Breast epithelium (tissue), 4 donors: Measurements from ENCODE around the gene CACNA2D3. TPM values are rescaled to one million over a fixed set of nuclear protein-coding genes. Genes with fewer than 3 reads are reported as not detected.

Experiments
- DNase-seq, 2 donors: peaks; one replicate each; pipeline ENCODE4 v3.0.0-alpha.2; 2019; ENCODE audit warnings: low spot score in 2 of 2
- H3K27ac ChIP-seq, 2 donors: fragments of 200-600 bp; sonication (generic) in 1 of 2; one replicate each; pipeline ENCODE4 v1.5.1; 2016 to 2019; ENCODE audit warnings: mild to moderate bottlenecking in 1 of 2
- H3K27me3 ChIP-seq, 2 donors: fragments of 200-600 bp; sonication (generic) in 1 of 2; one replicate each; pipeline versions ENCODE4 v1.5.1 to v1.6.0; 2017 to 2019; ENCODE audit warnings: control low read depth in 1 of 2, mild to moderate bottlenecking in 1 of 2
- H3K36me3 ChIP-seq: fragments of 200-600 bp; one replicate; pipeline ENCODE4 v1.5.1; 2019
- H3K4me1 ChIP-seq, 2 donors: fragments of 200-600 bp; sonication (generic); one replicate each; pipeline ENCODE4 v1.5.1; 2016 to 2019; ENCODE audit warnings: control low read depth in 1 of 2
- H3K4me3 ChIP-seq, 3 donors: fragments of 200-600 bp; sonication (generic); 1 replicate in 2 of 3; 2 replicates in 1 of 3; pipeline ENCODE4 v1.5.1; 2016 to 2019; ENCODE audit warnings: mild to moderate bottlenecking in 3 of 3, moderate library complexity in 2 of 3
- H3K9me3 ChIP-seq, 2 donors: fragments of 200-600 bp; sonication (generic) in 1 of 2; one replicate each; pipeline ENCODE4 v1.5.1; 2016 to 2019; ENCODE audit warnings: control low read depth in 1 of 2
- POLR2A ChIP-seq: fragments of 450-650 bp; IDR thresholded peaks from one replicate; pipeline ENCODE4 v1.6.1; 2016; ENCODE audit warnings: antibody characterized with exemption, mild to moderate bottlenecking, moderate library complexity
- POLR2AphosphoS5 ChIP-seq, 3 donors: sonication (generic); formaldehyde crosslinking; IDR thresholded peaks; one replicate each; pipeline ENCODE4 v1.6.1; 2017; ENCODE audit warnings: antibody characterized with exemption in 3 of 3
- intact Hi-C: fragments of 100-400 bp; cut with DNase I; formaldehyde crosslinking; loops from one replicate; pipeline ENCODE4 v1.15.1; 2023; ENCODE audit warnings: low total_unique reads
- total RNA-seq, 3 donors: library from RNA; depleted of rRNA; stranded (reverse); fragments of >200 nt; gene quantifications; one replicate each; pipeline ENCODE4 v1.1.0, GENCODE V29; 2016
- TF ChIP-seq, protein P1 (sequence below), 3 donors: fragments of 450-650 bp; IDR thresholded peaks; one replicate each; pipeline ENCODE4 v1.5.1; 2016 to 2017; ENCODE audit warnings: antibody characterized with exemption in 3 of 3, mild to moderate bottlenecking in 3 of 3, moderate library complexity in 3 of 3

The CACNA2D3 gene
- total RNA-seq, 3 donors from 2014 or later: 0.59 to 3.4 (median 2.3) TPM

DNA sequence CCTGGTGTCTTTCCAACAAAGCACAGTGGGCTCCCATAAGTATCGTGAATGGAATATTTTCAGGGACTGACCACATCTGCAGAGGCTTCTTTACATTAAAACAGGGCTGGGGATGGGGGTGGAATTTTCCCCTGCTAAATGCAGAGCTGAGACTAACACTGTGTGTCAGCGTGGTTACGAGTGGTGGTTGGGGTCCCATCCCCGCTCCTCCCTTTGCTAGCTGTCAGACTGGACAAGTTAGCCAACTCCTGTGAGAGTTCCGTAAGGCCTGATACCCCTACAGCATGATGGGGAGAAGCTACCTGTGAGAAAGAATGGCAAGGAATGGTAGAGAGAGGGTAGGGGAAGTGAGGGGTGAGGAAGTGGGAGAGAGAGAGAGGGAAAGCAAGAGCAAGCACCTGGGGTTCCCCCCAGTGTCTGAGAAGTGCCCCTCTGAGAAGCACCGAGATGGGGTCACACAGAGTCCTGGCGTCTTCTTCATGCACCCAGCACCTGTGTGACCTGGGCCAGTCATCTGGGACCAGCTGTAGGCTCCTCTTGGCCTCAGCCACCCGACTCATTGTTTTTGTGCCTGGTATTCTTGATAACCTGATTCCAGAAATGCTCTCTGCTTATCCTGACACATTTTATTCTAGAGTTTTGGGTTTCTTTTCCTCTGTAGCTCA lies 395.8 kb downstream of the CACNA2D3 start:
- no peaks in the 10 kb centered on the region for H3K27me3 ChIP-seq
- H3K36me3 ChIP-seq: no peaks in the 10 kb centered on the region
- TF ChIP-seq, protein P1, sequence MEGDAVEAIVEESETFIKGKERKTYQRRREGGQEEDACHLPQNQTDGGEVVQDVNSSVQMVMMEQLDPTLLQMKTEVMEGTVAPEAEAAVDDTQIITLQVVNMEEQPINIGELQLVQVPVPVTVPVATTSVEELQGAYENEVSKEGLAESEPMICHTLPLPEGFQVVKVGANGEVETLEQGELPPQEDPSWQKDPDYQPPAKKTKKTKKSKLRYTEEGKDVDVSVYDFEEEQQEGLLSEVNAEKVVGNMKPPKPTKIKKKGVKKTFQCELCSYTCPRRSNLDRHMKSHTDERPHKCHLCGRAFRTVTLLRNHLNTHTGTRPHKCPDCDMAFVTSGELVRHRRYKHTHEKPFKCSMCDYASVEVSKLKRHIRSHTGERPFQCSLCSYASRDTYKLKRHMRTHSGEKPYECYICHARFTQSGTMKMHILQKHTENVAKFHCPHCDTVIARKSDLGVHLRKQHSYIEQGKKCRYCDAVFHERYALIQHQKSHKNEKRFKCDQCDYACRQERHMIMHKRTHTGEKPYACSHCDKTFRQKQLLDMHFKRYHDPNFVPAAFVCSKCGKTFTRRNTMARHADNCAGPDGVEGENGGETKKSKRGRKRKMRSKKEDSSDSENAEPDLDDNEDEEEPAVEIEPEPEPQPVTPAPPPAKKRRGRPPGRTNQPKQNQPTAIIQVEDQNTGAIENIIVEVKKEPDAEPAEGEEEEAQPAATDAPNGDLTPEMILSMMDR (IDR thresholded peaks at IDR 0.05): no peak
- TF ChIP-seq POLR2A: no peak
- TF ChIP-seq POLR2AphosphoS5 (IDR thresholded peaks at IDR 0.05): no peak
- no peak overlapping the region for H3K27ac ChIP-seq
- no peaks in the 10 kb centered on the region for H3K4me1 ChIP-seq
- intact Hi-C loops: no loop called here
- DNase-seq: no peak
- no peak overlapping the region for H3K4me3 ChIP-seq
- peaks cover 2 to 10% of the 10 kb centered on the region in 2 donors for H3K9me3 ChIP-seq

DNA sequence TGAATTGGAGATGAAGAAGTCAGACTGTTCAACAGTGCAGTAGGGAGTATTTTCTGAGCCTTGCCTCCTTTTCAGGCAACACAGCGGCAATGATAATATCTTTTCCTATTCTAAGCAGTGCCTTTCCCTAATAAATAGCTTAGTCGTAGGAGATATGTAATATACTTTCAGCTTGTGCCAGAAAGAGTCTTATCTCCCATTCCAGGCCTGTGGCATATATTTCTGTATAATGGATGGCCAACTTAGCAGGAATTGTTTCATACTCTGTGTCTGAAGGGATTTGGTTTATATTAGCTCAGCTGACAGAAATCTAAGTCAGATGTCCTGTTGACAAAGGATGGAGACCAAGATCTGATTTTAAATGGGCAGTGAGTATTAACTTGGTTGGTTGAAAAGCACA lies 397.1 kb downstream of the CACNA2D3 start:
- Histone ChIP-seq H3K4me3 (no peak overlapping the region), H3K9me3 (peaks cover 2 to 20% of the 10 kb centered on the region in 2 donors), H3K27me3 (no peaks in the 10 kb centered on the region), H3K27ac (no peak overlapping the region), H3K36me3 (no peaks in the 10 kb centered on the region), H3K4me1 (no peaks in the 10 kb centered on the region)
- TF ChIP-seq, protein P1 (IDR thresholded peaks at IDR 0.05): no peak
- TF ChIP-seq POLR2A (no peak), POLR2AphosphoS5 (IDR thresholded peaks at IDR 0.05) (no peak)
- DNase-seq: no peak
- intact Hi-C loops: no loop called here

DNA sequence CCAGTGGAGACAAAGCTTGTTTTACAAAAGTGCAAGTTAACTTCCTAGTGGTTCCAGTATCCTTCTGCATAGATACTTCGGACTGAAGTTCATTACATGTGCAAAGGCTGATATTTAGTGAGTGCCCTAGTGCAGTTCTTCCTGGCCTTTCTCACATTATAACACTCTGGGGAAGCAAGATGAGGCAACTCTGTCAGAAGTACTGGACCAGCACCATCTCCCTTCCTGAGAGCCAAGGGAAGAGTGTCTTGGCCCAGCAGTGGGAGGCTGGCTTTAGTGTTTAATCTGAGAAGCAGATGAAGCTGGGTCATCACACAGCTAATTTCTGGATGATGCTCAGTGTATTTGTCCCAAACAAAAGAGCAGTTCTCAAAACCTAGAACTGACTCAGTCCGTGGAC lies 397.7 kb downstream of the CACNA2D3 start:
- Histone ChIP-seq H3K36me3 (no peaks in the 10 kb centered on the region), H3K4me1 (no peaks in the 10 kb centered on the region), H3K27me3 (no peaks in the 10 kb centered on the region), H3K27ac (no peak overlapping the region), H3K9me3 (peaks cover 2 to 25% of the 10 kb centered on the region in 2 donors), H3K4me3 (no peak overlapping the region)
- TF ChIP-seq, protein P1 (IDR thresholded peaks at IDR 0.05): no peak
- TF ChIP-seq POLR2A: no peak
- TF ChIP-seq POLR2AphosphoS5 (IDR thresholded peaks at IDR 0.05): no peak
- DNase-seq: no peak
- intact Hi-C loops: no loop called here

DNA sequence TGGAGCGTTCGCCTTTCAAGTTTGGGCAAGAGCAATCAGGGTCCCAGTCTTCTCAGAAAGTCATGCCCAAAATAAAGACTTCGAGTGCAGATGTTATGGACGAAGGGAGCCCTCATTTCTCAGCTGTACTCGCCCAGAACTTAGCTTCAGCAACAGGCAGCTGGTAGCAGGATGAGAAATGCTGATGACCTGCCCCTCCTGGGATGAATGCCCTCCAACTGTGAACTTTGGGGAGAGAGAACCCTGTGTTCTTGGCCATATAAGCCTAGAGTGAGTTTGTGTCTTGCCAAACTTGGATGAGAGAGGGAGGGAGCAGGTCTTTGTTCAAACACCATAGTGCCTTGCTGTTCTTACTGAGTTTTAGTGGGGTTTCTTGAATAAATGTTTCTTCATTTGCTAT lies 405.2 kb downstream of the CACNA2D3 start:
- Histone ChIP-seq H3K4me3 (no peak overlapping the region), H3K36me3 (no peaks in the 10 kb centered on the region), H3K27me3 (no peaks in the 10 kb centered on the region), H3K27ac (no peak overlapping the region), H3K4me1 (no peaks in the 10 kb centered on the region), H3K9me3 (peaks cover 0 to 37% of the 10 kb centered on the region in 2 donors)
- TF ChIP-seq, protein P1 (IDR thresholded peaks at IDR 0.05): no peak
- TF ChIP-seq POLR2A (no peak), POLR2AphosphoS5 (IDR thresholded peaks at IDR 0.05) (no peak)
- no peak for DNase-seq
- intact Hi-C loops: no loop called here

DNA sequence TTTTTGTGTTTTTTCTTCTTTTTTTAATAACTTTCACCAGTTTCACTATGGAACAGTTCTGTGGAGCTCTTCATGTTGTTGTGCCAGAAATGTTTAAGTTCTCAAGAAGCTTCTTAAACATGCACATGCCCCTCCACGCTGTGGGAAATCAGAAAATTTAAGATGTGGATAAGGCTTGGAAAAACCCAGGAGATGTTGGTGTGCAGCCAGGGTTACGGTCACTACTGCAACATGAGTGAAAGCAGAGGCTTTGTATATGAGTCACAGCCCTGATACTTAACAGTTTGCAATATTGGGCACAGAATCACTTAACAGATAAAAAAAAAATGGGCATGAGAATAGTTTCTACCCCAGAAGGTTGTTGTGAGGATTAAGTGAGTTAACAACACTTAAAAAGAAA lies 405.6 kb downstream of the CACNA2D3 start:
- no peak for DNase-seq
- TF ChIP-seq POLR2A (no peak), POLR2AphosphoS5 (IDR thresholded peaks at IDR 0.05) (no peak)
- TF ChIP-seq, protein P1 (IDR thresholded peaks at IDR 0.05): no peak
- intact Hi-C loops: no loop called here
- Histone ChIP-seq H3K27me3 (no peaks in the 10 kb centered on the region), H3K27ac (no peak overlapping the region), H3K4me1 (no peaks in the 10 kb centered on the region), H3K4me3 (no peak overlapping the region), H3K36me3 (no peaks in the 10 kb centered on the region), H3K9me3 (peaks cover 0 to 33% of the 10 kb centered on the region in 2 donors)
